DND-41 (cell line): ENCODE data around the gene ABCB8.

Source experiments
- ATAC-seq: fragments of 200-7000 bp; cut with Tn5 transposase; 3 replicates; pipeline ENCODE4 v1.9.1; 2021; ENCODE audit warnings: low read depth; ENCODE audit not compliant: insufficient read depth
- DNase-seq: peaks from one replicate; pipeline ENCODE4 v3.0.0-alpha.2; 2020
- H2AFZ ChIP-seq: 2 replicates; pipeline ENCODE4 v1.6.0; 2012; ENCODE audit warnings: low read depth, low read length
- H3K27ac ChIP-seq: 2 replicates; pipeline ENCODE4 v1.5.1; 2012; ENCODE audit warnings: low read length, inconsistent platforms
- H3K27me3 ChIP-seq: fragments of 200-600 bp; sonication (generic); 2 replicates; pipeline ENCODE4 v1.6.0; 2012; ENCODE audit warnings: low read length, mild to moderate bottlenecking, inconsistent platforms; ENCODE audit not compliant: insufficient read depth, poor library complexity
- H3K36me3 ChIP-seq: 2 replicates; pipeline ENCODE4 v1.5.1; 2012; ENCODE audit warnings: low read length, inconsistent platforms; ENCODE audit not compliant: insufficient read depth
- H3K4me1 ChIP-seq: 2 replicates; pipeline ENCODE4 v1.5.1; 2012; ENCODE audit warnings: mild to moderate bottlenecking, low read length; ENCODE audit not compliant: insufficient read depth
- H3K4me2 ChIP-seq: 2 replicates; pipeline ENCODE4 v1.6.0; 2012; ENCODE audit warnings: mild to moderate bottlenecking, moderate library complexity, low read length, inconsistent platforms; ENCODE audit not compliant: insufficient read depth
- H3K4me3 ChIP-seq, 2 experiments: fragments of 200-600 bp in 1 of 2; shearing (Covaris generic) in 1 of 2; 2 replicates each; pipeline ENCODE4 v1.5.1; 2012 to 2016; ENCODE audit warnings: inconsistent platforms in 2 of 2, low read length in 2 of 2, mild to moderate bottlenecking in 2 of 2, low read depth in 1 of 2, moderate library complexity in 1 of 2
- H3K79me2 ChIP-seq: 2 replicates; pipeline ENCODE4 v1.6.0; 2012; ENCODE audit warnings: low read length, inconsistent platforms; ENCODE audit not compliant: insufficient read depth
- H3K9ac ChIP-seq: 2 replicates; pipeline ENCODE4 v1.6.0; 2012; ENCODE audit warnings: low read depth, mild to moderate bottlenecking, inconsistent platforms, low read length, moderate library complexity
- H3K9me3 ChIP-seq: 2 replicates; pipeline ENCODE4 v1.5.1; 2012; ENCODE audit warnings: low read length, moderate library complexity, mild to moderate bottlenecking, inconsistent platforms; ENCODE audit not compliant: insufficient read depth, severe bottlenecking
- H4K20me1 ChIP-seq: 2 replicates; pipeline ENCODE4 v1.6.0; 2012; ENCODE audit warnings: low read length; ENCODE audit not compliant: insufficient read depth
- EZH2 ChIP-seq: IDR thresholded peaks from 3 replicates; pipeline ENCODE4 v1.6.1; 2012; ENCODE audit warnings: borderline replicate concordance, low read depth, mild to moderate bottlenecking, moderate library complexity, low read length, inconsistent platforms; ENCODE audit not compliant: severe bottlenecking
- TF ChIP-seq, protein P1 (sequence below): IDR thresholded peaks from 2 replicates; pipeline ENCODE4 v1.5.1; 2012; ENCODE audit warnings: borderline replicate concordance, low read length, moderate library complexity, mild to moderate bottlenecking; ENCODE audit not compliant: poor library complexity, severe bottlenecking; ENCODE audit errors: extremely low read depth

ABCB8 gene

DNA sequence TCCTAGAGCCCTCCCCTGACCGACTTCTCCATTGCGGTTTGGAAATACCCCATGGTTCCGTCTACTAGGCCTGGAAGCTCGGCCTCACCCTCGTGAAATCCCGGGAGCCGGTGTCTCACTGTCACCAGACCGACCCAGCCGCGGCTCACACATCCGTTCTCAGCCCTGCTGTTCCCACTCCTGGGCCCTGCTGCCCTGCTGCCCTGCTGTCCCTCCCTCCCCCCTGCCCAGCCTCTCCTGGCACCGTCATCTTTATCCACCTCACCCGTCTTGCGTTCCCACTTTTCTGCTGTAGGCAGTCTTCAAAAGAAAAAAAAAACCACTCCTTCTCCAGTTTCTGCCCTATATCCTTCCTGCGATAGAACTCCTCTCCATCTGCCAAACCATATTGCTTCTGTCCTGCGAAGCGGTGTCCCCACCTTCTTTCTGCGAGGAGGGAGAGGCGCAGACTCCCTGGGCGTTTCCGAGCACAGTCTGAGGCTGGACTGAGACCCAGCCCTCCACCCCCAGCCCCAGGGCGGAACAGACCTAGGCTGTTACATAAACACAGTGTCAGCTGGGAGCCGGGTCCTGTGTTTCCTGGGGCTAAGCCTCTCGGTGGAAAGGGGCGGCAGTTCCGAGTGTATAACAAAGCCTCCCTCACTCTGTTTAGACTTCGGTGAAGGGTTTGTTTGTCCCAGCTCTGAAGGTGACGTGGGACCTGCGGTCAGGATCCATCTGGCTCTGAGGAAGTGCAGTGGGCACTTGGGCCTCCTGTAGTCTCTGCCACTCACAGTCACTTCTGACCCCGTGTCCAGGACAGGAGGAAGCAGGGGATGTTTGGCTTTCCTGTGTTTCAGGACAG lies 60.8 kb downstream of the ABCB8 start:
- no peak overlapping the region for H3K4me3 ChIP-seq
- no peak for ATAC-seq
- no peak for DNase-seq

GRCh38 chr7:151089893-151090730 lies 61.9 kb downstream of the ABCB8 start:
- TF ChIP-seq, protein P1, sequence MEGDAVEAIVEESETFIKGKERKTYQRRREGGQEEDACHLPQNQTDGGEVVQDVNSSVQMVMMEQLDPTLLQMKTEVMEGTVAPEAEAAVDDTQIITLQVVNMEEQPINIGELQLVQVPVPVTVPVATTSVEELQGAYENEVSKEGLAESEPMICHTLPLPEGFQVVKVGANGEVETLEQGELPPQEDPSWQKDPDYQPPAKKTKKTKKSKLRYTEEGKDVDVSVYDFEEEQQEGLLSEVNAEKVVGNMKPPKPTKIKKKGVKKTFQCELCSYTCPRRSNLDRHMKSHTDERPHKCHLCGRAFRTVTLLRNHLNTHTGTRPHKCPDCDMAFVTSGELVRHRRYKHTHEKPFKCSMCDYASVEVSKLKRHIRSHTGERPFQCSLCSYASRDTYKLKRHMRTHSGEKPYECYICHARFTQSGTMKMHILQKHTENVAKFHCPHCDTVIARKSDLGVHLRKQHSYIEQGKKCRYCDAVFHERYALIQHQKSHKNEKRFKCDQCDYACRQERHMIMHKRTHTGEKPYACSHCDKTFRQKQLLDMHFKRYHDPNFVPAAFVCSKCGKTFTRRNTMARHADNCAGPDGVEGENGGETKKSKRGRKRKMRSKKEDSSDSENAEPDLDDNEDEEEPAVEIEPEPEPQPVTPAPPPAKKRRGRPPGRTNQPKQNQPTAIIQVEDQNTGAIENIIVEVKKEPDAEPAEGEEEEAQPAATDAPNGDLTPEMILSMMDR, result no peak
- TF ChIP-seq EZH2, result no peak
- DNase-seq, result no peak
- no peaks in the 10 kb centered on the region for H3K36me3 ChIP-seq
- no peak overlapping the region for H3K4me3 ChIP-seq
- H3K9me3 ChIP-seq, result no peaks in the 10 kb centered on the region
- ATAC-seq, result no peak
- H4K20me1 ChIP-seq, result peaks cover 30% of the 10 kb centered on the region
- no peak overlapping the region for H2AFZ ChIP-seq
- H3K9ac ChIP-seq, result no peak overlapping the region
- H3K27me3 ChIP-seq, result peaks cover 10% of the 10 kb centered on the region
- H3K4me1 ChIP-seq, result peaks cover 26% of the 10 kb centered on the region
- H3K79me2 ChIP-seq, result peaks cover 12% of the 10 kb centered on the region; the same call in 1 of the 2 replicates
- no peak overlapping the region for H3K4me2 ChIP-seq
- H3K27ac ChIP-seq, result no peak overlapping the region

More for the DNA sequence above, 60.8 kb downstream of the ABCB8 start:
- no peak overlapping the region for H3K27ac ChIP-seq
- no peaks in the 10 kb centered on the region for H3K36me3 ChIP-seq
- H2AFZ ChIP-seq, result no peak overlapping the region
- peaks cover 30% of the 10 kb centered on the region for H4K20me1 ChIP-seq
- peaks cover 12% of the 10 kb centered on the region; the same call in 1 of the 2 replicates for H3K79me2 ChIP-seq
- peaks cover 28% of the 10 kb centered on the region for H3K4me1 ChIP-seq
- no peak for TF ChIP-seq EZH2
- TF ChIP-seq, protein P1, result no peak
- no peak overlapping the region for H3K4me2 ChIP-seq
- peaks cover 14% of the 10 kb centered on the region for H3K27me3 ChIP-seq
- H3K9me3 ChIP-seq, result no peaks in the 10 kb centered on the region
- no peak overlapping the region for H3K9ac ChIP-seq

DNA sequence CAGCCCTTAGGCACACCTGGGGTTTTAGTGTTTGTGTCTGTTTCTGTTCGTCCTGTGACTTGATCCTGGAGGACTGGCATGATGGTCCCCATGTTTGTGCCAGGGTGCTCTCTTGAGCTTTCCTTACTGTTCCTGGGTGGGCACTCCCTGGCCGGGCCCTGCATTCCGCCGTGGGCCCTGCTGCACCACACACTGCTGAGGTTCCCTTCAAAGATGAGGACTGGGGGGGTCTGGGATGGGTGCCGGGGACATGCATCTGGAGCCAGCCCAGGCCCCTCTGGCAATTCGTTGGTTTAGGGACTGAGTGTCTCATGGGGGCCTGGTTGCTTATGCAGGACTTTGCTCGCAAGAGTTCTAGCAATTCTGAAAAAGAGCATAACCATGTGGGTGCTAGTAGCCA lies 62.8 kb downstream of the ABCB8 start:
- Histone ChIP-seq H3K79me2 (peaks cover 12% of the 10 kb centered on the region; the same call in 1 of the 2 replicates), H4K20me1 (peaks cover 30% of the 10 kb centered on the region), H3K9ac (no peak overlapping the region), H3K9me3 (no peaks in the 10 kb centered on the region), H3K27me3 (peaks cover 1% of the 10 kb centered on the region), H2AFZ (no peak overlapping the region), H3K4me1 (peaks cover 17% of the 10 kb centered on the region), H3K36me3 (no peaks in the 10 kb centered on the region), H3K4me2 (no peak overlapping the region), H3K4me3 (no peak overlapping the region), H3K27ac (no peak overlapping the region)
- TF ChIP-seq, protein P1, result no peak
- TF ChIP-seq EZH2, result no peak
- no peak for DNase-seq
- ATAC-seq, result no peak
